HG03064 (cell line): ENCODE data around the gene ADCY9.
"Not testable (repeated sequence)": the region's sequence is repeated elsewhere in the genome, so short reads cannot be mapped to it uniquely, and the experiment has no call there.

Source experiments
- ATAC-seq: cut with Tn5 transposase; IDR thresholded peaks from one replicate; pipeline ENCODE4 v1.9.1; 2021; ENCODE audit warnings: low read depth; ENCODE audit not compliant: unreplicated experiment

ADCY9 gene

GRCh38 chr16:3938471-3938842 lies 177.8 kb downstream of the ADCY9 start:
- no peak for ATAC-seq

GRCh38 chr16:3937066-3937875 lies 179.0 kb downstream of the ADCY9 start:
- no peak for ATAC-seq

GRCh38 chr16:3935921-3936320 lies 180.3 kb downstream of the ADCY9 start:
- no peak for ATAC-seq

GRCh38 chr16:3934491-3935181 lies 181.6 kb downstream of the ADCY9 start:
- ATAC-seq, result no peak

GRCh38 chr16:3927147-3927546 lies 189.1 kb downstream of the ADCY9 start:
- not testable (repeated sequence) for ATAC-seq

- ATAC-seq, result no peak
Observed at GRCh38 chr16:3924763-3925162, 191.5 kb downstream of the ADCY9 start.

GRCh38 chr16:3922241-3922640 lies 194.0 kb downstream of the ADCY9 start:
- no peak for ATAC-seq

- no peak for ATAC-seq
Observed at GRCh38 chr16:3920206-3920605, 196.0 kb downstream of the ADCY9 start.

DNA sequence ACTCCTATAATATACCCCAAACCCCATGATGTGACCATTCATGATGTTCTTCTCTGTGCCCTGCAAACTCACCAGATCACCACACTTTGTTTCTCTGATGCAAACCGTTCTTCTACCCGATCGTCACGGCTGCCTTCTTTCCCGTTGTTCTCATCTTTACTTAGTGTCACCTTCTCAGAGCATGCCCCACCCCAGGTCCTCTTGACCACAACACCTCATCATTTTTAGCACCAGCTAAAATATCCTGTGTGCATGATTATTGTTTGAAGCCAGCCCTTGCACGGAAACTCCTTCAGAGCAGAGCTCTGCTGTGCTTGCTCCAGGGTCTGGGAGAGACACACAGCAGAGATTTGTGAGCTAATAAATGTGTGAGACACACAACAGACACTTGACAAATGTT lies 196.8 kb downstream of the ADCY9 start:
- no peak for ATAC-seq

GRCh38 chr16:3915426-3916260 lies 200.6 kb downstream of the ADCY9 start:
- no peak for ATAC-seq

- no peak for ATAC-seq
Observed at GRCh38 chr16:3912897-3913296, 203.3 kb downstream of the ADCY9 start.
